ENCODE measurements around the gene ANKRD18A.
"Not testable (repeated sequence)": the region's sequence is repeated elsewhere in the genome, so short reads cannot be mapped to it uniquely, and the experiment has no call there.

ANKRD18A gene

DNA sequence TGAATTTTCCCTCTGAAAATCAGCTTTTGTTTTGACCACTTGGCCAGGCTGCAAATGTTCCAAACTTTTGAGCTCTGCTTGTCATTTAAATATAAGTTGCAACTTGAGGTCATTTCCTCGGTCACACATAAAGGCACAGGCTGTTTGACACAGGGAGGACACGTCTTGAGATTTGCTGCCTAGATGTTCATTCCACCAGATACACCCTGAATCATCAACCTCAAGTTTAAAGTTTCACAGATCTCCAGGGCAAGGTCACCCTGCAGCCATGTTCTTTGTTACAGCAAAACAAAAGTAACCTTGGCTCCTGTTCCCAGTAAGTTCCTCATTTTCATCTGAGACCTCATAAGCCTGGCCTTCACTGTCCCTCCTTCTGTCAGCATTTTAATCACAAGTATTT lies 59.3 kb downstream of the ANKRD18A start:
- H3K4me3 ChIP-seq (ENCODE audit: low read depth, low read length); H3K27me3 ChIP-seq (ENCODE audit: insufficient read depth, low read depth, severe bottlenecking); DNase-seq; H3K9me3 ChIP-seq (ENCODE audit: severe bottlenecking); H3K36me3 ChIP-seq; H3K27ac ChIP-seq: not testable (repeated sequence)

DNA sequence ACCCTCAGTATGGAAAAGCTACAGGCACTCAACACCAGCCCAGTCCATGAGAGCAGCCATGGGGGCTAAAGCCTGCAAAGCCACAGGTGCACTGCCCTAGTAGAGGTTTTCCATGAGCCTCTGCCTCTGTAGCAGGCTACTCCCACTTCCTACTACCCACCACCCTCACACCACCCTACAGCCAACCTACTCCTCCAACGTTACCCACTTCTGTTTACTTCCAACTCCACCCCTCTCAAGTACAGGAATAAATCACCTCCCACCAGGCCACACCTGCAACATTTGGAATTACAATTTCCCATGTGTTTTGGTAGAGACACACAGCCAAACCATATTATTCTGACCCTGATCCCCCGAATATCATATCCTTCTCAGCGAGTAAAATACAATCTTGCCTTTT lies 61.2 kb downstream of the ANKRD18A start:
- not testable (repeated sequence) for H3K9me3 ChIP-seq (ENCODE audit: severe bottlenecking); H3K36me3 ChIP-seq; H3K4me3 ChIP-seq (ENCODE audit: low read depth, low read length); H3K27ac ChIP-seq; H3K27me3 ChIP-seq (ENCODE audit: insufficient read depth, low read depth, severe bottlenecking); DNase-seq

DNA sequence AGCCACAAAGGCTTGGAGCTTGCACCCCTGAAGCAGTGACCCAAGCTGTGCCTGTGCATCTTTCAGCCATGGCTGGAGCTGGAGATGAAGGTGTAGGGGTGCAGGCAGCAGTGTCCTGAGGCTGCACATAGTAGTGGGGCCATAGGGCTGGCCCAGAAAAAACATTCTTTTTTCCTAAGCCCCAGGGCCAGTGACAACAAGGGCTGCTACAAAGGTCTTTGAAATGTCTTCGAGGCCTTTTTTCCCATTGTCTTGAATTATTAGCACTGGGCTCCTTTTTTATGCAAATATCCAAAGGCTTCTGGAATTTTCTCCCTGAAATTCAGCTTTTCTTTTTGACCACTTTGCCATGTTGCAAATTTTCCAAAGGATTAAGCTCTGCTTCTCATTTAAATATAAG lies 62.6 kb downstream of the ANKRD18A start:
- not testable (repeated sequence) for DNase-seq

DNA sequence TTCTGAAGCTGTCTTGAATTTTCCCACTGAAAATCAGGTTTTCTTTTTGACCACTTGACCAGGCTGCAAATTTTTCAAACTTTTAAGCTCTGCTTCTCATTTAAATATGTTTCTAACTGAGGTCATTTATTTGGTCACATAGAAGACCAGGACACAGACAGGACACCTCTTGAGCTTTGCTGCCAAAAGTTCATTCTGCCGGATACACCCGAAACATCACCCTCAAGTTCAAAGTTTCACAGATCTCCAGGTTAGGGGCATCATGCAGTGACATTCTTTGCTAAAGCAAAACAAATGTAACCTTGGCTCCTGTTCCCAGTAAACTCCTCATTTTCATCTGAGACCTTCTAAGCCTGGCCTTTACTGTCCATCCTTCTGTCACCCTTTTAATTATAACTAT lies 65.4 kb downstream of the ANKRD18A start:
- not testable (repeated sequence) for H3K9me3 ChIP-seq (ENCODE audit: severe bottlenecking); H3K4me3 ChIP-seq (ENCODE audit: low read depth, low read length); H3K27me3 ChIP-seq (ENCODE audit: insufficient read depth, low read depth, severe bottlenecking); H3K27ac ChIP-seq; DNase-seq; H3K36me3 ChIP-seq

More for the DNA sequence above, 62.6 kb downstream of the ANKRD18A start:
- H3K4me3 ChIP-seq (ENCODE audit: low read depth, low read length); H3K36me3 ChIP-seq; H3K9me3 ChIP-seq (ENCODE audit: severe bottlenecking); H3K27me3 ChIP-seq (ENCODE audit: insufficient read depth, low read depth, severe bottlenecking); H3K27ac ChIP-seq: not testable (repeated sequence)

DNA sequence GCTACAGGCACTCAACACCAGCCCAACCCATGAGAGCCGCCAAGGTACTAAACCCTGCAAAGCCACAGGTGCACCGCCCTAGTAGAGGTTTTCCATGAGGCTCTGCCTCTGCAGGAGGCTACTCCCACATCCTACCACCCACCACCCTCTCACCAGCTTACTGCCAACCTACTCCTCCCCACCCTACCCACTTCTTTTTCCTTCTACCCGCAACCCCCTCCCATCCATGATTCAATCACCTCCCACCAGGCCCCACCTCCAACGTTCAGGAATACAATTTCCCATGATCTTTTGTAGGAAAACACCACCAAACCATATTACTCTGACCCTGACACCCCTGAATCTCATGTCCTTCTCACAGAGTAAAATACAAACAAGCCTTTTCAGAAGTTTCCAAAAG lies 67.4 kb downstream of the ANKRD18A start:
- H3K4me3 ChIP-seq (ENCODE audit: low read depth, low read length); DNase-seq; H3K9me3 ChIP-seq (ENCODE audit: severe bottlenecking); H3K27me3 ChIP-seq (ENCODE audit: insufficient read depth, low read depth, severe bottlenecking); H3K27ac ChIP-seq; H3K36me3 ChIP-seq: not testable (repeated sequence)

DNA sequence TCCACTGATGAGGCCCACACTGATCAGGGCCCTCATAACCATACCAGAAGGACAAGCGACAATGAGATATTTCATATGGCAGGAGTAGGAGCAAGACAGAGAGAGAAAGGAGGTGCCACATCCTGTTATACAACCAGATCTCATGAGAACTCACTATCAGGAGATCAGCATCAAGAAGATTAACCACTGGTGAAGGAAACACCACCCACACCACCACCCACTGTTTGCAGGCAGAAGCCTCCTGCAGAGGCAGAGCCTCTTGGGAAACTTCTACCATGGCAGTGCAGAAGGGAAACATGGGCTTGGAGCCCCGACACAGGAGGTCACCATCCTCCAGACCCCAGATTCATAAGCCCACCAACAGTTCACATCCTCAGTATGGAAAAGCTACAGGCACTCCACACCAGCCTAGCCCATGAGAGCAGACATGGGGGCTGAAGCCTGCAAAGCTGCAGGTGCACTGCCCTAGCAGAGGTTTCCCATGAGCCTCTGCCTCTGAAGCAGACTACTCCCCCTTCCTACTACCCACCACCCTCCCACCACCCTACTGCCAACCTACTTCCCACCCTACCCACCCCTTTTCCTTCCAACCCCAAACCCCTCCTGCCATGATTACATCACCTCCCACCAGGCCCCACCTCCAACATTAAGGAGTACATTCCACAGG lies 73.8 kb downstream of the ANKRD18A start:
- DNase-seq; H3K4me3 ChIP-seq (ENCODE audit: low read depth, low read length); H3K27me3 ChIP-seq (ENCODE audit: insufficient read depth, low read depth, severe bottlenecking); H3K27ac ChIP-seq; H3K9me3 ChIP-seq (ENCODE audit: severe bottlenecking); H3K36me3 ChIP-seq: not testable (repeated sequence)

DNA sequence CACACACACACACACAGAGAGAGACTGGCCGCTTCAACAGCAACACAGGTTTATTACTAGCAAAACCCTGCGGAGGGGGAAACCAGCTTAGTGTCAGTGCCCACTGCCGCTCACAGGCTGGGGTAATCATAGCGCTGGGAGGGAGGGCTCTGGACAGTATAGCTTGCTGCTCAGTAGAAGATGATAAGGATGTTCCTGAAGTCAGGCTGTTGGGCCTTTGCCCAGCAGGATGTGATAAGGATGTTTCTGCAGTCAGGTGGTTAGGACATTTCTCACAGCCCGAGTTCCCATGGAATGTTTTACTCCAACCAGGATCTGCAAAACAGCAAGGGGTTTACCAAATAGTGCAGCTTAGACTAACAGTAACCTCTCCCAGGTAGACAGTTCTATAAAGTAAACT lies 79.9 kb downstream of the ANKRD18A start:
- not testable (repeated sequence) for H3K4me3 ChIP-seq (ENCODE audit: low read depth, low read length); H3K9me3 ChIP-seq (ENCODE audit: severe bottlenecking); H3K27ac ChIP-seq; H3K36me3 ChIP-seq; DNase-seq; H3K27me3 ChIP-seq (ENCODE audit: insufficient read depth, low read depth, severe bottlenecking)

DNA sequence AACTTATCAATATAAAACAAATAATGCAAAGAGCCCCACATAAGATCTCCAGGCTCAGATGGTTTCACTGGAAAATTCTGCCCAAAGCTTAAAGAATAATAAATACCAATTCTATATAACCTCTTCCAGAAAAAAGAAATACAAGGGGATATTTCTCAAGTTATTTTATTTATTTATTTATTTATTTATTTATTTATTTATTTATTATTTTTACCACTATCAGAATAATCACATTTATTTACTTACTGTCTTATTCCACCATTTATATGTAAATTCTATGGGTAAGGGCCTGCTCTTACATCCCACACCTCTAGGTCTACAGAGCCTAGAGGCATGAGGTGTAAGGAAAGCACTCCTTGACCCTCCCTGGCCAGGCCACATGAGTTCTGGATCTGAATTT lies 91.1 kb downstream of the ANKRD18A start:
- H3K27ac ChIP-seq, result no peak overlapping the region

DNA sequence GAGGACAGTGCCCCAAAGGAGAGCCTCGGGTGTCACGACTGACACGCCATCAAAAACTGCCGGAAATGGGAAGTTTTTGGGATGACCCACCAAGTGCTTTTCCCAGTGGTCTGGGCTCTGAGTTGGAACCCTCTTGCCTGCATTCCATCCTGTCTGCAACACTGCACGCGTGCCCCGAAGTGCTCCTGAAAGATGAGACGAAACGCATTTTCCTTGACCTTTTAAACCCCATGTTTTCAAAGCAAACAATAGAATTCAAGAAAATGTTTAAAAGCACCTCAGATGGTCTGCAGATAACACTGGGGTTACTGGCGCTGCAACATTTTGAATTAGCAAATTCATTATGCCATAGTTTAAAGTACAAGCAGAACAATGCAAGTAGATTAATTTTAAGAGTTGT lies 92.9 kb downstream of the ANKRD18A start:
- TF ChIP-seq, protein P1, sequence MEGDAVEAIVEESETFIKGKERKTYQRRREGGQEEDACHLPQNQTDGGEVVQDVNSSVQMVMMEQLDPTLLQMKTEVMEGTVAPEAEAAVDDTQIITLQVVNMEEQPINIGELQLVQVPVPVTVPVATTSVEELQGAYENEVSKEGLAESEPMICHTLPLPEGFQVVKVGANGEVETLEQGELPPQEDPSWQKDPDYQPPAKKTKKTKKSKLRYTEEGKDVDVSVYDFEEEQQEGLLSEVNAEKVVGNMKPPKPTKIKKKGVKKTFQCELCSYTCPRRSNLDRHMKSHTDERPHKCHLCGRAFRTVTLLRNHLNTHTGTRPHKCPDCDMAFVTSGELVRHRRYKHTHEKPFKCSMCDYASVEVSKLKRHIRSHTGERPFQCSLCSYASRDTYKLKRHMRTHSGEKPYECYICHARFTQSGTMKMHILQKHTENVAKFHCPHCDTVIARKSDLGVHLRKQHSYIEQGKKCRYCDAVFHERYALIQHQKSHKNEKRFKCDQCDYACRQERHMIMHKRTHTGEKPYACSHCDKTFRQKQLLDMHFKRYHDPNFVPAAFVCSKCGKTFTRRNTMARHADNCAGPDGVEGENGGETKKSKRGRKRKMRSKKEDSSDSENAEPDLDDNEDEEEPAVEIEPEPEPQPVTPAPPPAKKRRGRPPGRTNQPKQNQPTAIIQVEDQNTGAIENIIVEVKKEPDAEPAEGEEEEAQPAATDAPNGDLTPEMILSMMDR (IDR thresholded peaks at IDR 0.05; ENCODE audit: low read depth, low read length), result no peak
- Histone ChIP-seq H3K27me3 (ENCODE audit: insufficient read depth, low read depth, severe bottlenecking) (no peaks in the 10 kb centered on the region), H3K27ac (no peak overlapping the region), H3K36me3 (no peaks in the 10 kb centered on the region), H3K9me3 (ENCODE audit: severe bottlenecking) (no peaks in the 10 kb centered on the region), H3K4me3 (ENCODE audit: low read depth, low read length) (no peak overlapping the region)
- DNase-seq, result no peak

More for the DNA sequence above, 91.1 kb downstream of the ANKRD18A start:
- TF ChIP-seq, protein P1 (IDR thresholded peaks at IDR 0.05; ENCODE audit: low read depth, low read length), result no peak
- no peaks in the 10 kb centered on the region for H3K36me3 ChIP-seq
- no peak overlapping the region for H3K4me3 ChIP-seq (ENCODE audit: low read depth, low read length)
- no peaks in the 10 kb centered on the region for H3K27me3 ChIP-seq (ENCODE audit: insufficient read depth, low read depth, severe bottlenecking)
- no peaks in the 10 kb centered on the region for H3K9me3 ChIP-seq (ENCODE audit: severe bottlenecking)
- no peak for DNase-seq

Data from WERI-Rb-1 (cell line).